ENCODE results near the gene CATSPER3. TPM values are rescaled to one million over a fixed set of nuclear protein-coding genes. Genes with fewer than 3 reads are reported as not detected.

Gene CATSPER3
- total and polyA plus RNA-seq, 2 of the 13 experiments (the other 11 are each of a cell fraction or from before 2014, with no cell fraction given): 0.33 to 0.37 TPM

DNA sequence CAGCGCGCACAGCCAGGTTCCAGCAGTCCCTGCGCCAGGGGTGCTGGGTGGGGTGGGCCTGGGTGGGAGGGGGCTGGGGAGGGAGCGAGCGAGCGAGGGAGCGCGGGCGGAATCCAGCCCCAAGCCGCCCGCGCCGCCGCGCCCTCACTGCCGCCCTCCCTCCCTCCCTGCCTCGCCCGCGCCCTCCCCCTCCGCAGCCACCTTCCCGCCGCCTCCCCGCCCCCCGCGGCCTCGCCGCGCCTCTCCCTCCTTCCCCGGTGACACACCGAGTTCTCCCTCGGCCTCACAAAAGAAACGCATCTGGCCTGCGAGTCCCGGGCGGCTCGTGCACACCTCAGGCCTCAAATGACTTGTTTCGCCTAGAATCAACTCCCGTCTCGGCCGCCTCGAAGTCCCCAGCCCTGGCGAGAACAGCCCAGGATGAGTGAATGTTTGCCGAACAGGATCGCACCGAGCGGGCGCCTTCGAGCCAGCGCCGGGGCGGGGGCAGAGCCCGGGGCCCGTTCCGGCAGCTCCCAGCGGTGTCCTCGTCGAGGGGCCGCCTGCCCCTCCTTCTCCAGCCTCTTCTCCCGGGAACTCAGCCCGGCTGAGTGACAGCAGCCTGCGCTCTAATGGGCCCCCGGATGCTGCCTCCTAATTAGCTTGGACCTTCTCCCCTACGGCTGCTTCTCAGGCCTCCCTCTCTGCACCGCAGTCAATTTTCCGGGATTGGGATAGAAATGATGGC lies 66.7 kb downstream of the CATSPER3 start (continued):
- TF ChIP-seq KIAA2018 (CRISPR knock-in tag; IDR thresholded peaks at IDR 0.05; ENCODE audit: borderline replicate concordance): no peak
- no peak for TF ChIP-seq ZBTB1 (CRISPR knock-in tag; IDR thresholded peaks at IDR 0.05; ENCODE audit: borderline replicate concordance)
- peak; percentile 25 for TF ChIP-seq XRCC5 (optimal IDR thresholded peaks at IDR 0.05; ENCODE audit: low read length)
- TF ChIP-seq, protein P1, sequence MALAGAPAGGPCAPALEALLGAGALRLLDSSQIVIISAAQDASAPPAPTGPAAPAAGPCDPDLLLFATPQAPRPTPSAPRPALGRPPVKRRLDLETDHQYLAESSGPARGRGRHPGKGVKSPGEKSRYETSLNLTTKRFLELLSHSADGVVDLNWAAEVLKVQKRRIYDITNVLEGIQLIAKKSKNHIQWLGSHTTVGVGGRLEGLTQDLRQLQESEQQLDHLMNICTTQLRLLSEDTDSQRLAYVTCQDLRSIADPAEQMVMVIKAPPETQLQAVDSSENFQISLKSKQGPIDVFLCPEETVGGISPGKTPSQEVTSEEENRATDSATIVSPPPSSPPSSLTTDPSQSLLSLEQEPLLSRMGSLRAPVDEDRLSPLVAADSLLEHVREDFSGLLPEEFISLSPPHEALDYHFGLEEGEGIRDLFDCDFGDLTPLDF (CRISPR knock-in tag; IDR thresholded peaks at IDR 0.05): no peak
- no peak for TF ChIP-seq RBM22 (optimal IDR thresholded peaks at IDR 0.05; ENCODE audit: low read length)
- peak; percentile 55 for TF ChIP-seq RBM39 (IDR thresholded peaks at IDR 0.05; ENCODE audit: low read depth, low read length, poor library complexity, severe bottlenecking)
- TF ChIP-seq NONO (IDR thresholded peaks at IDR 0.05): no peak
- TF ChIP-seq NONO (CRISPR knock-in tag; conservative IDR thresholded peaks at IDR 0.05): peak; percentile 72
- no peak for TF ChIP-seq ZNF235 (CRISPR knock-in tag; IDR thresholded peaks at IDR 0.05; ENCODE audit: borderline replicate concordance)
- peak; percentile 45; the same call in 1 of the 2 replicates for TF ChIP-seq ZNF550 (CRISPR knock-in tag; IDR thresholded peaks at IDR 0.05; ENCODE audit: borderline replicate concordance)
- TF ChIP-seq, protein P2, sequence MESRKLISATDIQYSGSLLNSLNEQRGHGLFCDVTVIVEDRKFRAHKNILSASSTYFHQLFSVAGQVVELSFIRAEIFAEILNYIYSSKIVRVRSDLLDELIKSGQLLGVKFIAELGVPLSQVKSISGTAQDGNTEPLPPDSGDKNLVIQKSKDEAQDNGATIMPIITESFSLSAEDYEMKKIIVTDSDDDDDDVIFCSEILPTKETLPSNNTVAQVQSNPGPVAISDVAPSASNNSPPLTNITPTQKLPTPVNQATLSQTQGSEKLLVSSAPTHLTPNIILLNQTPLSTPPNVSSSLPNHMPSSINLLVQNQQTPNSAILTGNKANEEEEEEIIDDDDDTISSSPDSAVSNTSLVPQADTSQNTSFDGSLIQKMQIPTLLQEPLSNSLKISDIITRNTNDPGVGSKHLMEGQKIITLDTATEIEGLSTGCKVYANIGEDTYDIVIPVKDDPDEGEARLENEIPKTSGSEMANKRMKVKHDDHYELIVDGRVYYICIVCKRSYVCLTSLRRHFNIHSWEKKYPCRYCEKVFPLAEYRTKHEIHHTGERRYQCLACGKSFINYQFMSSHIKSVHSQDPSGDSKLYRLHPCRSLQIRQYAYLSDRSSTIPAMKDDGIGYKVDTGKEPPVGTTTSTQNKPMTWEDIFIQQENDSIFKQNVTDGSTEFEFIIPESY (CRISPR knock-in tag; IDR thresholded peaks at IDR 0.05): no peak
- TF ChIP-seq ARID4A (CRISPR knock-in tag; IDR thresholded peaks at IDR 0.05; ENCODE audit: borderline replicate concordance): peak; percentile 31; the same call in 1 of the 2 replicates
